AG09319 (cell line): Measurements from ENCODE around the gene ZCCHC14.

Experiments used
- DNase-seq: peaks from one replicate; pipeline ENCODE4 v3.0.0-alpha.2; 2010; ENCODE audit warnings: low read depth; ENCODE audit errors: extremely low read depth
- TF ChIP-seq, protein P1 (sequence below): IDR thresholded peaks from 2 replicates; pipeline ENCODE4 v1.5.1; 2011; ENCODE audit warnings: low read depth, mild to moderate bottlenecking, inconsistent platforms, low read length, moderate library complexity

Gene ZCCHC14

DNA sequence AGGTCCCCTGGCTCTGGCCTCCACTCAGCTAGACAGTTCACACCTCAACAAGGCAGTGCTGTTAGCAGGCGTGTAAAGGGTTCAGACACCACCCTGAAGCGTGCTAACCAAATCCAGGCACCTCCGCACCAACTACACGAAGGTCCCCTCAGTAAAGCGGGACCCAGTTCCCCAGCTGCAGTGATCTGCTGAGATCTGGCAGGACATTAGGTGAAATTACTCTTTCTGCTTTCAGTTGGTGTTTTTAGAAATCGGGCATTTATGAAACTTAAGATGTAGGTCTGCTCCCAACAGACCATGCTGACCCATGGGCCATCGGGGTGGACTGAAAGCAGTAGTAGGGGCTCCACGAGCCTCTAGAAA, 136.4 kb downstream of the ZCCHC14 start:
- TF ChIP-seq, protein P1, sequence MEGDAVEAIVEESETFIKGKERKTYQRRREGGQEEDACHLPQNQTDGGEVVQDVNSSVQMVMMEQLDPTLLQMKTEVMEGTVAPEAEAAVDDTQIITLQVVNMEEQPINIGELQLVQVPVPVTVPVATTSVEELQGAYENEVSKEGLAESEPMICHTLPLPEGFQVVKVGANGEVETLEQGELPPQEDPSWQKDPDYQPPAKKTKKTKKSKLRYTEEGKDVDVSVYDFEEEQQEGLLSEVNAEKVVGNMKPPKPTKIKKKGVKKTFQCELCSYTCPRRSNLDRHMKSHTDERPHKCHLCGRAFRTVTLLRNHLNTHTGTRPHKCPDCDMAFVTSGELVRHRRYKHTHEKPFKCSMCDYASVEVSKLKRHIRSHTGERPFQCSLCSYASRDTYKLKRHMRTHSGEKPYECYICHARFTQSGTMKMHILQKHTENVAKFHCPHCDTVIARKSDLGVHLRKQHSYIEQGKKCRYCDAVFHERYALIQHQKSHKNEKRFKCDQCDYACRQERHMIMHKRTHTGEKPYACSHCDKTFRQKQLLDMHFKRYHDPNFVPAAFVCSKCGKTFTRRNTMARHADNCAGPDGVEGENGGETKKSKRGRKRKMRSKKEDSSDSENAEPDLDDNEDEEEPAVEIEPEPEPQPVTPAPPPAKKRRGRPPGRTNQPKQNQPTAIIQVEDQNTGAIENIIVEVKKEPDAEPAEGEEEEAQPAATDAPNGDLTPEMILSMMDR, result no peak
- DNase-seq, result no peak
